Panc1 (cell line): ENCODE results near the gene HBS1L. TPM values are rescaled to one million over a fixed set of nuclear protein-coding genes. Genes with fewer than 3 reads are reported as not detected.

ENCODE experiments used
- ATAC-seq: fragments of 200-7000 bp; cut with Tn5 transposase; 2 replicates; pipeline ENCODE4 v1.9.1; 2020; ENCODE audit warnings: mild to moderate bottlenecking, moderate library complexity
- BruUV-seq: library from RNA; stranded (reverse); fragments of 400-500 nt; replicated peaks from 2 replicates; lab custom pipeline; 2021; lab: Mats Ljungman, UMichigan
- CTCF ChIA-PET: fragments of 300-600 bp; sonication (Branson Sonifier 250); formaldehyde crosslinking; loops from one replicate; lab custom pipeline; 2022; ENCODE audit warnings: antibody characterized with exemption; lab: Charles Lee
- POLR2A ChIA-PET: fragments of 300-600 bp; sonication (Branson Sonifier 250); formaldehyde crosslinking; loops from one replicate; lab custom pipeline; 2022; ENCODE audit warnings: antibody characterized with exemption; lab: Charles Lee
- DNase-seq: peaks from one replicate; pipeline ENCODE4 v3.0.0-alpha.2; 2010; ENCODE audit warnings: low read depth, low spot score
- H3K27ac ChIP-seq: 2 replicates; pipeline ENCODE4 v1.5.1; 2011; ENCODE audit warnings: mild to moderate bottlenecking, low read length, inconsistent platforms
- H3K27me3 ChIP-seq: fragments of 200-500 bp; sonication (Bioruptor generic); 2 replicates; pipeline ENCODE4 v1.6.0; 2014; ENCODE audit warnings: low read length, inconsistent platforms; ENCODE audit not compliant: control insufficient read depth, insufficient read depth
- H3K36me3 ChIP-seq: fragments of 200-500 bp; sonication (Bioruptor generic); 2 replicates; pipeline ENCODE4 v1.5.1; 2014; ENCODE audit warnings: inconsistent platforms, mild to moderate bottlenecking, low read length, moderate library complexity; ENCODE audit not compliant: control insufficient read depth, insufficient read depth
- H3K4me1 ChIP-seq: 2 replicates; pipeline ENCODE4 v1.5.1; 2011; ENCODE audit warnings: inconsistent platforms, mild to moderate bottlenecking, low read length, moderate library complexity; ENCODE audit not compliant: control insufficient read depth, insufficient read depth
- H3K4me3 ChIP-seq, 2 experiments: 2 replicates each; pipeline ENCODE4 v1.5.1; 2011 to 2012; ENCODE audit warnings: low read depth in 2 of 2, low read length in 2 of 2, mild to moderate bottlenecking in 2 of 2, inconsistent platforms in 1 of 2, moderate library complexity in 1 of 2
- H3K9me3 ChIP-seq: fragments of 200-500 bp; sonication (Bioruptor generic); 2 replicates; pipeline ENCODE4 v1.5.1; 2014; ENCODE audit warnings: low read depth, mild to moderate bottlenecking, inconsistent platforms, low read length, moderate library complexity; ENCODE audit not compliant: control insufficient read depth, insufficient read depth
- CTCF ChIP-seq: fragments of 450-650 bp; IDR thresholded peaks from 2 replicates; pipeline ENCODE4 v1.5.1; 2017; ENCODE audit warnings: mild to moderate bottlenecking
- POLR2AphosphoS5 ChIP-seq: IDR thresholded peaks from 2 replicates; pipeline ENCODE4 v1.6.1; 2012; ENCODE audit warnings: mild to moderate bottlenecking, low read depth, low read length, moderate library complexity
- REST ChIP-seq, 2 experiments: IDR thresholded peaks; 2 replicates each; pipeline ENCODE4 v1.6.1; 2011 to 2012; ENCODE audit warnings: low read depth in 2 of 2, control low read depth in 1 of 2, low read length in 1 of 2, mild to moderate bottlenecking in 1 of 2, moderate library complexity in 1 of 2; ENCODE audit not compliant: insufficient read depth in 1 of 2
- SIN3A ChIP-seq: IDR thresholded peaks from 2 replicates; pipeline ENCODE4 v1.6.1; 2012; ENCODE audit warnings: low read depth, mild to moderate bottlenecking, low read length, moderate library complexity, borderline replicate concordance; ENCODE audit not compliant: insufficient read depth
- TCF7L2 ChIP-seq: IDR thresholded peaks from 2 replicates; pipeline ENCODE4 v1.6.1; 2011; ENCODE audit warnings: mild to moderate bottlenecking, low read depth, low read length, inconsistent platforms
- in situ Hi-C: cut with HindIII; loops from 2 replicates; pipeline ENCODE4 v1.10.0; 2016; ENCODE audit warnings: low sequenced_read_pairs, low pct_unique_long_range_greater_than_20kb
- intact Hi-C: fragments of 100-400 bp; cut with micrococcal nuclease; formaldehyde crosslinking; loops from one replicate; pipeline ENCODE4 v1.10.0; 2022; ENCODE audit not compliant: unreplicated experiment
- total RNA-seq: library from RNA; stranded (reverse); gene quantifications from one replicate; pipeline ENCODE4 v1.2.1, GENCODE V29; 2021; ENCODE audit not compliant: unreplicated experiment

Gene HBS1L
- total RNA-seq, 1 experiment from 2014 or later = 79.2 TPM

DNA sequence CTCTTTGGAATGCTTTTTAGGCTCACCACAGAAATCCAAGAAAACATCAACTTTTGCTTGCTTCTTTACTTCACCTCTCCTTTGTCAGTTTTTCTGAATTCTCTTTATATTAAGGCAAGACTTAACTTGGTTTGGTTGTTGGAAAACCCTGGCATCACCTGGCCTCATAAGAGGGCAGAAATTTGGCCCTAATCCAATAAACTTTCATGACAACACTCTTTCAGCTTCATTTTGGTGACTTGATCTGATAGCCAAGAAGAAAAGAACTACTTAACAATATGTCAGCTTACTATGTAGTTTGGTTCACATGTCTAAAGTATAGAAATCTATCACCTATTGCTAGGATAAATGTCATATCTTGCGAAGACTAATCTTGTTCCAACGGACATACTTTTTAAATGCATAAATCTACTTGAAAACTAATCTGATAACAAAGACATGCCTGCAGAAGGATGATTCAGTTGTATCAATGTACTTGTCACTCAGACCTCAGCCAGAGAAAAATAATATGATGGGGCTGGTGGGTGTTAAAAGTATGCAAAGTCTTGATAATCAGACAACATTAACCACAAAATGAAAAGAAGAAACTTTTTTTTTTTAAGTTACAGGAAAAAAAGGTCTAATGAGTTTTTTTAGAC is 19.3 kb upstream of the HBS1L start:
- Histone ChIP-seq H3K4me3 (no peak overlapping the region), H3K36me3 (no peaks in the 10 kb centered on the region), H3K27ac (no peak overlapping the region), H3K9me3 (no peaks in the 10 kb centered on the region), H3K4me1 (no peaks in the 10 kb centered on the region), H3K27me3 (no peaks in the 10 kb centered on the region; the same call in 1 of the 2 replicates)
- BruUV-seq = no TSS peak
- no peak for DNase-seq
- TF ChIP-seq SIN3A (no peak), TCF7L2 (no peak), POLR2AphosphoS5 (no peak), CTCF (no peak), REST (IDR thresholded peaks at IDR 0.05; ENCODE audit: insufficient read depth in 1 of 2, low read depth in 2 of 2, low read length in 1 of 2) (no peak)
- intact Hi-C loops = no loop called here
- in situ Hi-C loops = no loop called here
- CTCF ChIA-PET = no interaction called here
- POLR2A ChIA-PET = interaction anchor here (0.7 kb wide), 1 partner anchor 383 kb away, joined by 3 read pairs; no protein-coding TSS in a partner anchor
- ATAC-seq = no peak

GRCh38 chr6:135073217-135073616 is 18.6 kb upstream of the HBS1L start:
- ChIA-PET POLR2A (no interaction called here), CTCF (no interaction called here)
- DNase-seq = no peak
- in situ Hi-C loops = no loop called here
- TF ChIP-seq CTCF (no peak), POLR2AphosphoS5 (no peak), SIN3A (no peak), REST (IDR thresholded peaks at IDR 0.05; ENCODE audit: insufficient read depth in 1 of 2, low read depth in 2 of 2, low read length in 1 of 2) (no peak), TCF7L2 (no peak)
- intact Hi-C loops = no loop called here
- no peaks in the 10 kb centered on the region for H3K9me3 ChIP-seq
- H3K27me3 ChIP-seq = no peaks in the 10 kb centered on the region; the same call in 1 of the 2 replicates
- H3K36me3 ChIP-seq = no peaks in the 10 kb centered on the region
- H3K4me1 ChIP-seq = no peaks in the 10 kb centered on the region
- BruUV-seq = no TSS peak
- no peak overlapping the region for H3K27ac ChIP-seq
- H3K4me3 ChIP-seq = no peak overlapping the region
- no peak for ATAC-seq
